HEK293 (cell line): ENCODE measurements around the gene CTNNBL1.

Experiments used
- GLI2 ChIP-seq: fragments of 450-650 bp; formaldehyde crosslinking; IDR thresholded peaks from 2 replicates; pipeline ENCODE4; 2017; ENCODE audit warnings: missing biosample characterization, missing genetic modification characterization, low read depth, borderline replicate concordance
- ZBTB1 ChIP-seq: fragments of 450-650 bp; formaldehyde crosslinking; IDR thresholded peaks from 2 replicates; pipeline ENCODE4 v1.5.1; 2016; ENCODE audit warnings: missing biosample characterization, missing genetic modification characterization
- ZBTB8A ChIP-seq: fragments of 450-650 bp; formaldehyde crosslinking; IDR thresholded peaks from 2 replicates; pipeline ENCODE4 v1.5.1; 2016; ENCODE audit warnings: missing biosample characterization, missing genetic modification characterization
- ZFP37 ChIP-seq: fragments of 450-650 bp; formaldehyde crosslinking; IDR thresholded peaks from 2 replicates; pipeline ENCODE4 v1.5.1; 2016; ENCODE audit warnings: missing biosample characterization, missing genetic modification characterization
- ZNF138 ChIP-seq: fragments of 450-650 bp; formaldehyde crosslinking; IDR thresholded peaks from 2 replicates; pipeline ENCODE4 v1.5.1; 2016; ENCODE audit warnings: missing biosample characterization, missing genetic modification characterization, borderline replicate concordance
- ZNF19 ChIP-seq: fragments of 450-650 bp; formaldehyde crosslinking; IDR thresholded peaks from 2 replicates; pipeline ENCODE4; 2016; ENCODE audit warnings: missing biosample characterization, missing genetic modification characterization, low read depth
- ZNF202 ChIP-seq: fragments of 450-650 bp; formaldehyde crosslinking; IDR thresholded peaks from 2 replicates; pipeline ENCODE4 v1.5.1; 2016; ENCODE audit warnings: missing biosample characterization, missing genetic modification characterization, borderline replicate concordance
- ZNF266 ChIP-seq: fragments of 450-650 bp; formaldehyde crosslinking; IDR thresholded peaks from 2 replicates; pipeline ENCODE4 v1.5.1; 2016; ENCODE audit warnings: missing biosample characterization, missing genetic modification characterization, low read depth
- ZNF292 ChIP-seq: fragments of 450-650 bp; formaldehyde crosslinking; IDR thresholded peaks from 2 replicates; pipeline ENCODE4 v1.5.1; 2016; ENCODE audit warnings: low read depth, missing biosample characterization, missing genetic modification characterization, borderline replicate concordance
- ZNF354C ChIP-seq: fragments of 450-650 bp; formaldehyde crosslinking; IDR thresholded peaks from 2 replicates; pipeline ENCODE4 v1.5.1; 2016; ENCODE audit warnings: missing biosample characterization, missing genetic modification characterization, low read depth, borderline replicate concordance
- ZNF394 ChIP-seq: fragments of 450-650 bp; formaldehyde crosslinking; IDR thresholded peaks from 2 replicates; pipeline ENCODE4 v1.5.1; 2016; ENCODE audit warnings: missing biosample characterization, missing genetic modification characterization, mild to moderate bottlenecking, moderate library complexity, borderline replicate concordance
- ZNF404 ChIP-seq: fragments of 450-650 bp; formaldehyde crosslinking; IDR thresholded peaks from 2 replicates; pipeline ENCODE4 v1.5.1; 2017; ENCODE audit warnings: missing biosample characterization, missing genetic modification characterization
- ZNF426 ChIP-seq: fragments of 450-650 bp; formaldehyde crosslinking; IDR thresholded peaks from 2 replicates; pipeline ENCODE4 v1.5.1; 2017; ENCODE audit warnings: missing biosample characterization, missing genetic modification characterization, mild to moderate bottlenecking, inconsistent platforms, moderate library complexity
- ZNF433 ChIP-seq: fragments of 450-650 bp; formaldehyde crosslinking; IDR thresholded peaks from 2 replicates; pipeline ENCODE4 v1.5.1; 2016; ENCODE audit warnings: missing biosample characterization, missing genetic modification characterization, low read depth
- ZNF501 ChIP-seq: fragments of 450-650 bp; formaldehyde crosslinking; IDR thresholded peaks from 2 replicates; pipeline ENCODE4 v1.5.1; 2016; ENCODE audit warnings: missing biosample characterization, missing genetic modification characterization
- ZNF529 ChIP-seq: fragments of 450-650 bp; formaldehyde crosslinking; IDR thresholded peaks from 2 replicates; pipeline ENCODE4 v1.5.1; 2017; ENCODE audit warnings: missing genetic modification characterization, missing biosample characterization; ENCODE audit not compliant: insufficient replicate concordance
- ZNF555 ChIP-seq: fragments of 450-650 bp; formaldehyde crosslinking; conservative IDR thresholded peaks from 2 replicates; pipeline ENCODE4 v1.5.1; 2017; ENCODE audit warnings: missing biosample characterization, mild to moderate bottlenecking, missing genetic modification characterization, inconsistent platforms
- ZNF558 ChIP-seq: fragments of 450-650 bp; formaldehyde crosslinking; IDR thresholded peaks from 2 replicates; pipeline ENCODE4 v1.5.1; 2016; ENCODE audit warnings: missing biosample characterization, missing genetic modification characterization
- ZNF623 ChIP-seq: fragments of 450-650 bp; formaldehyde crosslinking; IDR thresholded peaks from 2 replicates; pipeline ENCODE4 v1.5.1; 2016; ENCODE audit warnings: missing biosample characterization, missing genetic modification characterization
- ZNF664 ChIP-seq: fragments of 450-650 bp; formaldehyde crosslinking; IDR thresholded peaks from 2 replicates; pipeline ENCODE4 v1.5.1; 2016; ENCODE audit warnings: missing biosample characterization, missing genetic modification characterization
- ZSCAN23 ChIP-seq: fragments of 450-650 bp; formaldehyde crosslinking; IDR thresholded peaks from 2 replicates; pipeline ENCODE4 v1.5.1; 2016; ENCODE audit warnings: missing biosample characterization, missing genetic modification characterization
- ZXDB ChIP-seq: fragments of 450-650 bp; formaldehyde crosslinking; IDR thresholded peaks from 2 replicates; pipeline ENCODE4 v1.5.1; 2016; ENCODE audit warnings: missing biosample characterization, missing genetic modification characterization
- TF ChIP-seq, protein P1 (sequence below): fragments of 450-650 bp; formaldehyde crosslinking; IDR thresholded peaks from 2 replicates; pipeline ENCODE4 v1.5.1; 2016; ENCODE audit warnings: missing biosample characterization, missing genetic modification characterization
- TF ChIP-seq, protein P2 (sequence below): fragments of 450-650 bp; formaldehyde crosslinking; IDR thresholded peaks from 2 replicates; pipeline ENCODE4 v1.5.1; 2016; ENCODE audit warnings: missing biosample characterization, missing genetic modification characterization, borderline replicate concordance
- TF ChIP-seq, protein P3 (sequence below): fragments of 450-650 bp; formaldehyde crosslinking; conservative IDR thresholded peaks from 2 replicates; pipeline ENCODE4 v1.5.1; 2016; ENCODE audit warnings: low read depth, missing biosample characterization, missing genetic modification characterization

CTNNBL1 gene

DNA sequence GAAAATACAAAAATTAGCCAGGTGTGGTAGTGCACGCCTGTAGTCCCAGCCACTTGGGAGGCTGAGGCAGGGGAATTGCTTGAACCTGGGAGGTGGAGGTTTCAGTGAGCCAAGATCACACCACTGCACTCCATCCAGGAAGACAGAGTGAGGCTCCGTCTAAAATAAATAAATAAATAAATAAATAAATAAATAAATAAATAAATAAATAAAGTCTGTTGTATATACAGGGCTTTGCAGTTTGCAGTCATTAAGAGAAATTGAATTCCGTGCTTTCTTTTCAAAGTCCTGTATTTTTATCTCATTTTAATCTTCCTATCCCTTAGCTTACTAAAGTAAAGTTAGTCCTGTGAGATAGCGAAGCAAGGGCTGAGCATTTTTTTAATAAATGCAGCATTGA is 28.5 kb downstream of the CTNNBL1 start (continued):
- TF ChIP-seq ZNF426 (tag by site-specific recombination) (peak; percentile 95), ZNF138 (tag by site-specific recombination) (0 out of 2 replicates have a peak, but pooled peaks have one; percentile 73), ZNF19 (tag by site-specific recombination) (peak; percentile 79; the same call in 1 of the 2 replicates), ZFP37 (peak; percentile 58; the same call in 1 of the 2 replicates), ZNF354C (tag by site-specific recombination) (0 out of 2 replicates have a peak, but pooled peaks have one; percentile 52), ZNF202 (tag by site-specific recombination) (peak; percentile 68; the same call in 1 of the 2 replicates), ZNF501 (tag by site-specific recombination) (peak; percentile 34; the same call in 1 of the 2 replicates), ZNF292 (tag by site-specific recombination) (0 out of 2 replicates have a peak, but pooled peaks have one; percentile 33), ZNF623 (peak; percentile 74), ZNF664 (tag by site-specific recombination) (peak; percentile 74; the same call in 1 of the 2 replicates), ZSCAN23 (tag by site-specific recombination) (0 out of 2 replicates have a peak, but pooled peaks have one; percentile 21), ZBTB8A (tag by site-specific recombination) (peak; percentile 81), ZNF394 (tag by site-specific recombination) (peak; percentile 96), GLI2 (tag by site-specific recombination) (peak; percentile 43; the same call in 1 of the 2 replicates), ZNF404 (peak; percentile 67; the same call in 1 of the 2 replicates), ZXDB (tag by site-specific recombination) (peak; percentile 78), ZNF529 (tag by site-specific recombination) (peak; percentile 66), ZNF433 (peak; percentile 64; the same call in 1 of the 2 replicates), ZNF266 (peak; percentile 63; the same call in 1 of the 2 replicates), ZBTB1 (tag by site-specific recombination) (0 out of 2 replicates have a peak, but pooled peaks have one; percentile 65), ZNF555 (tag by site-specific recombination) (peak; percentile 91), ZNF558 (peak; percentile 58; the same call in 1 of the 2 replicates)
- TF ChIP-seq, protein P1, sequence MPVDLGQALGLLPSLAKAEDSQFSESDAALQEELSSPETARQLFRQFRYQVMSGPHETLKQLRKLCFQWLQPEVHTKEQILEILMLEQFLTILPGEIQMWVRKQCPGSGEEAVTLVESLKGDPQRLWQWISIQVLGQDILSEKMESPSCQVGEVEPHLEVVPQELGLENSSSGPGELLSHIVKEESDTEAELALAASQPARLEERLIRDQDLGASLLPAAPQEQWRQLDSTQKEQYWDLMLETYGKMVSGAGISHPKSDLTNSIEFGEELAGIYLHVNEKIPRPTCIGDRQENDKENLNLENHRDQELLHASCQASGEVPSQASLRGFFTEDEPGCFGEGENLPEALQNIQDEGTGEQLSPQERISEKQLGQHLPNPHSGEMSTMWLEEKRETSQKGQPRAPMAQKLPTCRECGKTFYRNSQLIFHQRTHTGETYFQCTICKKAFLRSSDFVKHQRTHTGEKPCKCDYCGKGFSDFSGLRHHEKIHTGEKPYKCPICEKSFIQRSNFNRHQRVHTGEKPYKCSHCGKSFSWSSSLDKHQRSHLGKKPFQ: 0 out of 2 replicates have a peak, but pooled peaks have one; percentile 36
- TF ChIP-seq, protein P2, sequence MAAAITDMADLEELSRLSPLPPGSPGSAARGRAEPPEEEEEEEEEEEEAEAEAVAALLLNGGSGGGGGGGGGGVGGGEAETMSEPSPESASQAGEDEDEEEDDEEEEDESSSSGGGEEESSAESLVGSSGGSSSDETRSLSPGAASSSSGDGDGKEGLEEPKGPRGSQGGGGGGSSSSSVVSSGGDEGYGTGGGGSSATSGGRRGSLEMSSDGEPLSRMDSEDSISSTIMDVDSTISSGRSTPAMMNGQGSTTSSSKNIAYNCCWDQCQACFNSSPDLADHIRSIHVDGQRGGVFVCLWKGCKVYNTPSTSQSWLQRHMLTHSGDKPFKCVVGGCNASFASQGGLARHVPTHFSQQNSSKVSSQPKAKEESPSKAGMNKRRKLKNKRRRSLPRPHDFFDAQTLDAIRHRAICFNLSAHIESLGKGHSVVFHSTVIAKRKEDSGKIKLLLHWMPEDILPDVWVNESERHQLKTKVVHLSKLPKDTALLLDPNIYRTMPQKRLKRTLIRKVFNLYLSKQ (tag by site-specific recombination): 0 out of 2 replicates have a peak, but pooled peaks have one; percentile 69
- TF ChIP-seq, protein P3, sequence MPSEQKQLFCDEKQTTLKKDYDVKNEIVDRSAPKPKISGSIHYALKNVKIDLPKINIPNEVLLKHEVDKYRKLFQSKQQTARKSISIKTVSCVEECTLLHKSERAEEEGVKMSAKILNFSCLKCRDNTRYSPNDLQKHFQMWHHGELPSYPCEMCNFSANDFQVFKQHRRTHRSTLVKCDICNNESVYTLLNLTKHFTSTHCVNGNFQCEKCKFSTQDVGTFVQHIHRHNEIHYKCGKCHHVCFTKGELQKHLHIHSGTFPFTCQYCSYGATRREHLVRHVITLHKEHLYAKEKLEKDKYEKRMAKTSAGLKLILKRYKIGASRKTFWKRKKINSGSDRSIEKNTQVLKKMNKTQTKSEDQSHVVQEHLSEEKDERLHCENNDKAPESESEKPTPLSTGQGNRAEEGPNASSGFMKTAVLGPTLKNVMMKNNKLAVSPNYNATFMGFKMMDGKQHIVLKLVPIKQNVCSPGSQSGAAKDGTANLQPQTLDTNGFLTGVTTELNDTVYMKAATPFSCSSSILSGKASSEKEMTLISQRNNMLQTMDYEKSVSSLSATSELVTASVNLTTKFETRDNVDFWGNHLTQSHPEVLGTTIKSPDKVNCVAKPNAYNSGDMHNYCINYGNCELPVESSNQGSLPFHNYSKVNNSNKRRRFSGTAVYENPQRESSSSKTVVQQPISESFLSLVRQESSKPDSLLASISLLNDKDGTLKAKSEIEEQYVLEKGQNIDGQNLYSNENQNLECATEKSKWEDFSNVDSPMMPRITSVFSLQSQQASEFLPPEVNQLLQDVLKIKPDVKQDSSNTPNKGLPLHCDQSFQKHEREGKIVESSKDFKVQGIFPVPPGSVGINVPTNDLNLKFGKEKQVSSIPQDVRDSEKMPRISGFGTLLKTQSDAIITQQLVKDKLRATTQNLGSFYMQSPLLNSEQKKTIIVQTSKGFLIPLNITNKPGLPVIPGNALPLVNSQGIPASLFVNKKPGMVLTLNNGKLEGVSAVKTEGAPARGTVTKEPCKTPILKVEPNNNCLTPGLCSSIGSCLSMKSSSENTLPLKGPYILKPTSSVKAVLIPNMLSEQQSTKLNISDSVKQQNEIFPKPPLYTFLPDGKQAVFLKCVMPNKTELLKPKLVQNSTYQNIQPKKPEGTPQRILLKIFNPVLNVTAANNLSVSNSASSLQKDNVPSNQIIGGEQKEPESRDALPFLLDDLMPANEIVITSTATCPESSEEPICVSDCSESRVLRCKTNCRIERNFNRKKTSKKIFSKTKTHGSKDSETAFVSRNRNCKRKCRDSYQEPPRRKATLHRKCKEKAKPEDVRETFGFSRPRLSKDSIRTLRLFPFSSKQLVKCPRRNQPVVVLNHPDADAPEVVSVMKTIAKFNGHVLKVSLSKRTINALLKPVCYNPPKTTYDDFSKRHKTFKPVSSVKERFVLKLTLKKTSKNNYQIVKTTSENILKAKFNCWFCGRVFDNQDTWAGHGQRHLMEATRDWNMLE (tag by site-specific recombination): peak; percentile 91
